NCI-H1436 (cell line): ENCODE results near the gene PANX3.
A peak's percentile ranks its signal among the peaks of the same experiment; 100 is the strongest.

Experiments
- DNase-seq: peaks from one replicate; lab custom pipeline; 2025; lab: John Stamatoyannopoulos, UW

The PANX3 gene

DNA sequence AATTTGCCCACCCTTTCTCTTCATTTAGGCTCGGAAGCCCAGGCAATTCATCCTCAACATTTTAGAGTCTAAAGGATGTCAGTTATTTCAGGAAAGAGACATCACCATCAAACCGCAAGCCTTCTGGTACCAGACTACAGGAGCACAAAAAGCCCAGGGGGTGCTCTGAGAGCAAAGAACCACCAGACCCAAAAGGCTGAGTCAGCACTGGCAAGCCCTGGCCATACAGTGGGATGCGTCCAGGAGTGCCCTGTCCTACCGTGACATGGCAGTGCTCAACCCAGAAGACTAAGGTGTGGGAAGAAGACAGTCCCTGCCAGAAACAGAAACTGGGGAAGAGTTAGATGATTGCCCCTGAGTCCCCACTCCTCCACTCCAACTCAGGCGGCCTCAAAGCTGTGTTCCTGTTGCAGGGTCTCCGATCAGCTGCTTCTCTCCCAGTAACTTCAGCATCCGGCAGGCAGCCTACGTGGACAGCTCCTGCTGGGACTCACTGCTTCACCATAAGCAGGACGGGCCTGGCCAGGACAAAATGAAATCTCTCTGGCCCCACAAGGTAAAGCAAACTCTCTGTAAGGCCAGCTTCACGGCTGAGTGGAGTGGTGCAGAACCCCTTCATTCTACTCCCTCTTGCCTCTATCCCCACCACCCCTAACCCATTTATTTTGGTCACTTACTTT, 1.5 kb downstream of the PANX3 start:
- DNase-seq = no peak

DNA sequence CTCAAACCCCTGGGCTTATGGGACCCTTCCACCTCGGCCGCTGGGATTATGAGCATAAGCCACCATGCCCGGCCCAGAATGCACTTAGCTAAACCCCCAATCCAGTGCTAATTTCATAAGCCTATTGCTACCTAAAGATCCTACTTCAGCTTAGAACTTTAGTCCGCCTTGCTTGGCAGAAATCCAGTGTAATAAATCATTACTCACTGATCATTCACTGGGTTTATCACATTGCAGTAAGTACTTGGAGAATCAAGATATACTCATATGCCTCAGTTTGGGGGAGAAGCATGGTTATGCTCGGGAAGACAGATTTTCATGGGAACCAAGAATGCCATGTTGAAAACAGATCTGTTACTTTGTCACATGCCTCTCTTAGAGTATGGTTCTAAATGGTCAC, 7.6 kb downstream of the PANX3 start:
- no peak for DNase-seq

DNA sequence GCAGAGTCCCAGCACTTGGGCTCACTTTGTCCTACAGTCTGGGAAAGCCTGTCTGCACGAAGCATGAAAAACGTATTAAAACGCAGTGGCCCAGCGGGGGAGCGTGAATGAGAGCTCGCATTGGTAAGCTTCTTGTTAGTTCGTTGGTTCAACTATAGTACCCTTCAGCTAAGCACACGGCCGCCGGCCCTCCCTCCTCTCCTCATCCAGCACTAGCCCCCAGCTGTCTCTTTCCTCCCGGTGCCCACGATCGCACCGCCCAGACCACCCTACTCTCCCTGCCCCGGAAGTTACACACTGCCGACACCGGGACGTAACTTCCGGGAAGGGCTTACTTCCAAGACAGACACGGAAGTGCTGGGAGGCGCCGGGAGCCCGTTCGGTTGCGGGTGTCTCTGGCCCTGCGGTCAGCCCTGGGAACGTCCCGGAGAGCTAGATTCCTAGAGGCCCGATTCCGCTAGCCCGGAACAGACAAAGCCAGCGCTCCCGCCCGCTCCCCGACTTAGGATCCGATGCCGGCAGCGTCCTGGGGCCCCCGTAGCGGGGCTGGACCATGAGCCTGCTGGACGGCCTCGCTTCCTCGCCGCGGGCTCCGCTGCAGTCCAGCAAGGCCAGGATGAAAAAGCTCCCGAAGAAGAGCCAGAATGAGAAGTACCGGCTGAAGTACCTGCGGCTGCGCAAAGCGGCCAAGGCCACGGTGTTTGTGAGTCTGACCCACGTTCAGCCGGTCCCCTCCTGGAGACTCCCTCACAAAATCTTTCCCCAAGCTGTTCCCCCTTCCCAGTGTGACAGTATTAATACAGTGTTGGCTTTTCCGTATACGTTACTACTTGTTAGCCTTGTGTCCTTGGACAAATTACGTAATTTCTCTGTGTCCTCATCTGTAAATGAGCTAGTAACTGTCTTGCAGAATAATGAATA, 11.6 kb downstream of the PANX3 start, which contains the start of gene TBRG1:
Gene TBRG1, plus strand, starts transcription at position 334 of the 921 bp plus-strand sequence. Its CDS starts 220 bp downstream, at position 554.
- peak; percentile 78 for DNase-seq

DNA sequence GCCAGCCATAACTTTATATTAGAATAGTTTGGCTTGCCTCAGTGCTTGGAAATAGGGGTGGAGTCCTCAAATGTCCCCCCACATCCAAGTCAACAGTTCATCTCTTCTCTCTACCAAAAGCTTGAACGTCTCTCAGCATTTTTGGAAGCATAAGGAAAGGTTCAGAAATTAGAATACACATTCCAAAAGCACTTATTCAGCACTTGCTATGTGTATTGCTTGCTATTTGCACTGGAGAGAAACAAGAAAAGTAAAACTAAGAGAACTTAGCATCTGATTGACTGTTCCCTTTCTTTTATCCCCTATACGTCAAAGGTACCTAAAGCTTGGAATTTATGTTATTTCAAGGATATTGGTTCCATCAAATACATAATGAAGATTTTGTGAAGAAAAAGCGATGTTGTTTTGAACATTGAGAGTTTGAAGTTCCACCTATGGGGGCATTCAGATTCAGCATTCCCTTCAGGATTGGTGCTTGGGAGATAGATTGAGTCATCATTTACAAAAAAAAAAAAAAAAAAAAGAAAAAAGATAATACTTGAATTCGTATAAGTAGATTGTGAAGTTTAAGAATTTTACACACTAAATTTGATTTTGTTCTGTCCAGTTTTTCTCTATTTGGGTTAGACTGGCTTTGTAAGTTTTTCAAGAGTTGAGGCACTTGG, 12.8 kb downstream of the PANX3 start:
- no peak for DNase-seq

DNA sequence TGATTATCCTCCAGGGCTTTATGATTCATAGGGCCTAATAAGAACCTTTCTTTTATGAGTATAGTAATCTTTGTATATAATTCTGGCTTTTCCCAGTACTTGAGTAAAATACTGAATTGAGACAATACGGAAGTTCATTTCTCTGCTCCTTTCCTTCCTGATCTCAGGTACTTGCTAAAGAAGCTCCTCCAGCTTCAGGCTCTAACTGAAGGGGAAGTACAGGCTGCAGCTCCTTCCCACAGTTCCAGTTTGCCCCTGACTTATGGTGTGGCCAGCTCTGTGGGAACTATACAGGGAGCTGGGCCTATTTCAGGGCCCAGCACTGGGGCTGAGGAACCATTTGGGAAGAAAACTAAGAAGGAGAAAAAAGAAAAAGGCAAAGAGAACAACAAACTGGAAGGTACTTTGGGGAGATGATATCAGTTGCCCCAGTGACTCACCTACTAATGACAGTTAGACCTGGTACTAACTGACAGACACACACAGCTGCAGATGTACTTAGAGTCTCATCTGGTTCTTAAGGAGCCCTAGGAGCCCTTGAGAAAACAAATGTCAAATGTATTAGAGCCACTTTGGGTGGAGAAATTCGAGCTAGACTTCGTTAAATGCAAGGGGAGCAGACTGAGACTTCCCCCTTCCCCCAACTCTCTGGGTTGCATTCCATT, 14.4 kb downstream of the PANX3 start:
- no peak for DNase-seq

DNA sequence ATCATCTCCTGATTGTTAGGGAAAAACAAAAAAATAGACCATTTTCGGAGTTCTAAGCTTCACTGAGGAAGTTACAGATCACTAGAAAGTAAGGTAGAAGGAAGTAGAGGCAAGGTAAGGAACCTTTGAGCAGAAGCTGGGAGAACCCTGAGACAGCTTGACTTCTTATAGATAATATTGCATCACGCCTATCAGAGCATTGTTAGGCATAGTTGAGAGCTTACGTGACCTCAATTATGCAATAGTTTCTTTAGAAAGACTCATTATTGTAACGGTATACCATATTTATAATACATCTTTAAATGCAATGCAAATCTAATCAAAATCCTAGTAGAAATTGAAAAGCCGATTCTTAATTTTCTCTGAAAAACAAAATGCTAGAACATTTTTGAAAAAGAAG, 16.3 kb downstream of the PANX3 start:
- DNase-seq = no peak

DNA sequence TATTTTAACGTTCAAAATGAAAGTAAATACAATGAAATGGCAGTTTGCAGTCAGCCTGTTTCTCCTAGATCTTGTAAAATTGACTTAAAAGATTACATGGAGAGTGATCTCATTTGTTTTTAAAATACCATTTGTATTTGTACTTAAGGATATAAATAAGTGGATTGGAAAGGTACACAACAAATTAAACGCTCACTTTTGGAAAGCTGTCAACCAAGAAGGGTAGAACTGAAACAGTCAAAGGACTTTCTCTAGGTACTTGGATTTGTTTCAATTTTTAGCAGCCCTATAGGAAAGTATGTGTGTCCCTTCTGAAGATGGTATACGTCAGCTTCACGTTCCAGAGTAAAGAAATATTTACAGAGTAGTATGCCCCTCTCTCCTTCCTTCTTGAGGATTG, 18.7 kb downstream of the PANX3 start:
- DNase-seq = no peak

DNA sequence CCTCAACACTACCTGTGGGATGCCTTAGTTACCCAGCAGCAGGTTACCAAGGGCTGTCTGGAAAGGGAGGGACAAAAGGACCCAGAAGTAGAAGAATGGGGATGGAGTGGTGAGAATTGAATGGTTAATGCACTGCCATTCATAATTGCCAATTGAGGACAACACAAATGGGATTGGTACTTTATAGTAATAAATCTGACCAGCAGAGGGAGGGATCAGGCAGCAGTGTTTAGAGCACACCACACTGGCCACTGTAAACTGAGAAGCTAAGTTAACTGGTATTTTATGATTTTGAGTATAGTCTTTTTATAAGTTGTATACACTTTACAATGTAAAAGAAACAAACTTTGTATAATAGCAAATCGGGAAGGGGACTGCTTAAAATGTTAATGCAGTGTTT, 22.1 kb downstream of the PANX3 start:
- no peak for DNase-seq

DNA sequence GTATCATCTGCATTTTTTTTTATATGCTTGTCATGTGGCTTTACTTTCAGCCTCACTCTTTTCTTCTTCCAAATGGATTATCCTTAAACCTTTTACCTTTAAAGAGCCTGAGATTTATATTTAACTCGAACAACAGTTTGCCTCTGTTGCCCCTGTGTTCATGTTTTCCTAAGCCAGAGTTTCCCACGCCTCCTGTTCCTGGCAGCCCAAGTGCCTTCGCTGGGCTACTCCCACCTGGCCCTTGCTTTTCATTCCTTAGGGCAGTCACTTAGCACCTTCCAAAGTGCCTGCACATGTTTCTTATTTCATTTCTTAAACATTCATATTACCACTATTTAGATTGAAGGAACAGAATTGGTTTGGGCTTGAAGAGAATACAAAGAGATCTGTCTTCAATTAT, 24.7 kb downstream of the PANX3 start:
- DNase-seq = no peak

DNA sequence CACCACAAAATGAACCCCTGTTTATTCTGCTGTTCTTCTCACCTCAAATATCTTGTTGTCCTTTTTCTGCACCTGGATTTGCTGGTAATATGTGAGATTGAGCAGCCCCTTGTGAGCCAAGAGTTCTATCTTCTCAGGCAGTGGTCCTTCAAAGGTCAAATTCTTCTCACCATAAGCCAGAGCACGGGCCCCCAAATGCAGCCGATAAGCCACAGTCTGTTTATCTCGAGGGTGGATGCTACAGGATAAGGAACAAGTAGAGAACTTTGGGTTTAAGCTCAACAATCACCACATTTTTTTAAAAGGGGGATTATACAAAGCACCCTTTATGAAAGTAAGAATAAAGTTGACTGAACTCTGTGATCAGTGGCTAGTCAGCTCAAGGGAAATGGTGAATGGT, 27.3 kb downstream of the PANX3 start:
- no peak for DNase-seq

DNA sequence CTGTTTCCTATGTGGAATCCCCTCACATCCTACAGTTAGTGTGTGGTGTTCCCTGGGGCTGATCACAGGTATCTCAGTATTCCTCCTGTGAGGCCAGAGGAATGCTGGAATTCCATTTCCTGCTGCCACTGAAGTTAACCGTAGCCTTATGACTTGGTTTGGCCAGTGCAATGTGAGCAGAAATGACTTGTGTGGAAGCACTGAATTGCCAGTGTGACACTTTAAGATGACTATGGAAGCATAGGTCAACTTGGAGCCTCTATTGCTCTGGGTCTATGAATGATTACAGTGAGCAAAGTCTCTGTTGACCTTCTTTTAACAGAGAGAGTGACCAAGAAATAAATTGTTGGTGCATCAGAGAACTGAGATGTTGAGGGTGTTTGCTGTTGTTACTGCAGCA, 28.0 kb downstream of the PANX3 start:
- no peak for DNase-seq

DNA sequence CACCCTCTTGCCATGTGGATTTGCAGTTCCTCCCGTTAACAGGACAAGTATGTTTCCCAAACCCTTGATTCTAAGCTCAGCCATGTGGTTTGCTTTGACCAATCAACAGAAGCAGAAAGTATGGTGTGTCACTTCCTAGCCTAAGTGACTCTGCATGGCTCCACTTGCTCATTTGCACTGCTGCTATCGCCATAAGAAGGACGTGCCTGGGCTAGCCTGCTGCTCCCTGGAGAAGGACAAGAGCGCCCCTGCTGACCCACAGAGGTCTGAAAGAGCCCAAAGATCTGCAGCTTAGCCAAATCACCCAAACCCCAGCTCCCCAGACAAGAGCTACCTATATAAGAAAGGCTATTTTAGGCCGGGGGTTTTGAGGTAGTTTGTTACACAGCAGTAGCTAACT, 29.4 kb downstream of the PANX3 start:
- DNase-seq = no peak

DNA sequence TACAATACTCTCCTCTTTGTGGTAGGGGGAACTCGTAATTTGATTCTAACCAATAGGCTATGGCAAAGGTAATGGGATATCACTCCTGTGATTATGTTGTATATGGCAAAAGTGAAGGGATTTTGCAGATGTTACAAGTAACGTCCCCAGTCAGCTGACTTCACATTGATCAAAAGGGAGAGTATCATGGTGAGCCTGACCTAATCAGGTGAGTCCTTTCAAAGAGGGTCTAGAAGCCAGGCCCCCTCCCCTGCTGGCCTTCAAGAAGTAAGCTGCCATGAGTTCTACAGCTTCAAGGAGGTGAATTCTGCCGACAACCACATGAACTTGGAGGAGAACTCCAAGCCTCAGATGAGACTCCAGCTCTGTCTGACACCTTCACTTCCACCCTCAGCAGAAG, 31.4 kb downstream of the PANX3 start:
- DNase-seq = no peak

DNA sequence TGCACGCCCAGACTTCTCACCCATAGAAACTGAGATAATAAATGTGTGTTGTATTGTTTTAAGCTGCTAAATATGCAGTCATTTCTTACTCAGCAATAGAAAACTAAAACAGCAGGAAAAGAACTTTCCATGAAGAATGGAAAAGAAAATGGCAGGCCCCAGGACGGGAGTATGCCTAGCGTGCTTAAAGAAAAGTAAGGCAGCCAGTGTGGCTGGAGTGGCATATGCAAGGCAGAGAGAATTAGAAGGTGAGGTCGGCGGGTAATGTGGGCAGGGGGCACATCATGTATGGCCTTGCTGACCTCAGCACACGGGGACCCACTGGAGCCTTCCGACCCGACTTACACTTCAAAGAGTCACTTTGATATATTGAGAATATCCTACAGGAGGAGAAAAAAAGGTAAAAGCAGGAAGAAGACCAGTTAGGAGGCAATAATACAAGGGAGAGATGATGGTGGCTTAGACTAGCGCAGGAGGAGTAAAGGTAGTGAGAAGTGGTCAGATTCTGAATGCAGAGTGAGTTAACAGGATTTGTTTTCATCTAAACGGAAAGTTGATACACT, 31.9 kb downstream of the PANX3 start:
- DNase-seq = no peak

DNA sequence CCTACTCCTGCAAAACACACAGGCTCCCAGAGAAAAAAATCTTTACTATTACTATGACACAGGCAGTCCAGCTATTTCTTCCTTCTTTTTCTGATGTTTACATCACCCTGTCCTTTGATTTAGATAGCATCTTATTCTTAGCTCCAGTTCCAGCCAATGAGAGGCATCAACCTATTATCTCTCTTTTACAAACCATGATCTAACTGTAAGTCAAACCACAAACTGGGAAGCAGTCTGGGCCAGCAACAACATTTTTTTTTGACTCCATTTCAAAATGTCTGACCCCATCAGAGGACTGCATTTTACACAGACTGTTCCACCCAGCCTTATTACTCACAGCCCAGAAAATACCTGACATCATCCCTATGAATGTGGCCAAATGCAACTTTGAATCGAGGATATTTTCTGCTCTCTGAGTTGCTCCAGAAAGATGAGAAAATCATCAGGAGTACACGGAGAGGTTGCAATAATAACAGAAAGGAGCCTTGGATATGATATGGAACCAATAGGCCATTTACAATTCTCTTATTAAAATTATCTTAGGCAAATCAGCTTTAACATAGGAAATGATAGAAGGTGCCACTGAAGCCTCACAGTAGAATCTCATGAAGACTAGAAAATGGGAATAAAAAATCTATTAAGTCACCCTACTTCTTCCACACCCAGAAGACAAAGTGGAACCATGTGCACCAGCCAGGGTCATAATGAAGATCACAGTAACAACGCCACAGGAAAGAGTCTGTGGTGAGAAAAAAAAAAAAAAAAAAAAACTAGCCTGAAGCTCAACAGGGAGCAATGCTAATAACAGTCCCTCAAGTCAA, 32.6 kb downstream of the PANX3 start:
- no peak for DNase-seq

DNA sequence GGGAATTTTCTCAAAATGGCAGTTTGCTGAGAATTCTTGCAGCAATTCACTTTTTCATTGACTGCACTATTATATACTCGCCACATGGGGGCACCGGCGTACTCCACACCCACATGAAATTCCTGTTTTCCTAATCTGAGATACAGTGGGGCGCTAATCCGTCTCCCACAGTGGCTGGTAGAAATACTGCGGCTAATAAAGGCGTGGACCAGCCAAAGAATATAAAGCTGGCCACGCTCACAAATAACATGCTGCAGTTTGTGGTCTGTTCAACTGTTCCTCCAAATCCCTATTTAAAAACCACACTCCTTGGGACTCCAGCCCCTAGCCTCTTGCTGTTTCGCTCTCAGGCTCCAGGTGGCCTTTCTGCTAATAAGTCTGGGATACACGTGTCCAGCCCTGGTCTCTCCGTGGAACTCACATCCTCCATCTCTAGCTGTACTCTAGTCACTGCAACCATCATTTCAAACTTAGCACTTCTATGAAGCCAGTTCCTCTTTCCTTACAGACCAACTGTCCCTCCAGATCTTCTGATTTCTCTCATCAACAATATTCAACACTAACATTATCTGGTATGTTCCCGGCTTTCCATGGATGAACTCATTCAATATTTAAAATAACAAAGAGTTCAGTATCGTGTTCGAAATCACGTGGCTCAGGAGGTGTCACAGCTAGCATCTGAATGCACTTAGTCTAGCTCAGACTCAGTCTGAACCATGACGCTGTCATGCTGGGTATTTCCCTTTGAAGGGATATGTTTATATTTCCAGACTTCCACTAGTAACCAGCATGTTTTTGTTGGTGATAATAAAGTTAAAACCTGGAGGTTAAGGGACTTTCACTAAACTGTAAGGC, 33.4 kb downstream of the PANX3 start:
- peak; percentile 14 for DNase-seq

DNA sequence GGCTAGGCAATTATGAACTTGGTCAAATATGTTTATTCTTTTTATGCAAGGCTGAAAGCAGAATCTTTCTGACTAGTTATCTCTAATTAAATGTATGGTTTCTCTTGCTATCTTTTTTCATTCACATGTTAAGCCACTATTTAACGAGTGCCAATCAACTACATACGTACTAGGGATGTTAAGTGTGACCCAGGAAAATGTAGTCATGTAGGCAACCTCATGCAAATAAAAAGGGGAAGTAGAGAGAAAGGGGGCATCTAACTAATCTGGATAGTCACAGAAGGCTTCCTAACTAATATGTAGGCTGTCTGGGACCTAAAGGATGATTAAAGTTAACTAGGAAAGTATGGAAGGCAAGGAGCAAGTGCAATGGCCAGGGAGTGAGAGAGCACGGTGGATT, 34.9 kb downstream of the PANX3 start:
- DNase-seq = no peak

DNA sequence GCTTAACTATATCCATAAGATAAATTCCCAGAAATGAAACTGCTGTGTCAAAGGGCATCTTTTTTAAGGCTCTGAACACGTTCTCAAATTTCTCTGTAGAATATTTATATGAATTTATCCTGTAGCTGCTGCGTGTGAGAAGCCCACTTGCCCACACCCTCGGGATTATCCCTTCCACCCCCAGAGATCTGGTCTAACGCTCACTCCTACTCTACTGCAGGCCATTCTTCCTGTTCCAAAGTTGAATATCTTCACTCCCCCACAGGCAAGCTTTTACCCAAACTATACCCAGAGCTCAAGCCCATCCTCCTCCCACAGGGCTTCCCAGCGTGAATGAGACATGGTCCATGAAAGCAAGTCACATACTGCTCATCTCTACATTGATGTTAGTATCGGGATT, 37.4 kb downstream of the PANX3 start:
- DNase-seq = no peak

DNA sequence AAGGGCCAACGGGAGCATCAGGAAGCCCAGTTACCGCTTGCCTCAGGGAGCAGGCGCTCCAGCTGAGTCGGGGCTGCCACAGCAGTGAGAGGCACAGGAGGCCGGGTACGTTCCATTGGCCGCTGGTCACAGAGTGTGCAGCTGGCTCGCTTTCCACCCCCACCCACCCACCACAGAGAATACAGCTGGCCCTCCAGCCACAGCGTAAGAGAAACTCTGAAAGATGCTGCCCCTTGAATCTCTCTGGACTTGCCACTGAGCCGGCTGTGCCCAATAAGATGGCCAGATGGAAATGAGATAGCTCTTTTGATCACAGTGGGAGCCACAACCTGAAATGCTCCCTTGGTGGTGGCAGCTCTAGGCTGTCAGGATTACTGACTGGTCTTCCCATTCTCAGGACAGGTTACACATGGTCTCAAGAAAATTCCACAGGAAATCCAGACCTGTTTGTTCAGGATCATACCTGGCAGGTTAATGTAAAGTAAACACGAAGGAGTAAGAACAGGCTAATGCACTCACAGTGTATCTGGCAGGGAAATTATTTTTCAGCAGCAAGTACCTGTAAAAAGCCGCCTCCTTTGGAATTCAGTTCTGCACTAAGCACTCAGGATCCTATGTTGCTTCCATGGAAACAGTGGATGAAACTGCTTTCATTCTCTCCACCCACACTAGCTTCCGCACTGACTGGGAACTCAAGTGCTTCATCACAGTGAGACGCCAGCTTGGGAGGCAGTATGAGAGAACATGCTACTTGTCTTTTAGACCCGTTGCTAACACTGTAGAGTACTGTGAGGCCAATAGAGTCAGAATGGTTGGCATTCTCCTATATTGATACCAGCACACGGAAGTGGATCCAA, 45.8 kb downstream of the PANX3 start:
- peak; percentile 6 for DNase-seq
